HT-29 (cell line): ENCODE data around the gene CEP95. TPM values are rescaled to one million over a fixed set of nuclear protein-coding genes. Genes with fewer than 3 reads are reported as not detected.
"Not testable (repeated sequence)": the region's sequence is repeated elsewhere in the genome, so short reads cannot be mapped to it uniquely, and the experiment has no call there.

Source experiments
- DNase-seq: peaks from one replicate; pipeline ENCODE4 v3.0.0-alpha.2; 2015; ENCODE audit warnings: low spot score
- total RNA-seq: library from RNA; depleted of rRNA; stranded (reverse); fragments of >200 nt; shearing (Covaris generic); gene quantifications from 2 replicates; pipeline ENCODE4 v1.2.3, GENCODE V29; 2014; rRNA removed

The CEP95 gene
- 32.0 and 35.2 TPM in 2 replicates for total RNA-seq

GRCh38 chr17:64506576-64507412 is at the start of gene CEP95:
CEP95 (plus strand) TSS chr17:64506977; CDS start chr17:64507098, 121 bp downstream.
- DNase-seq: no peak

- DNase-seq: no peak
These were observed 49.6 kb upstream of the CEP95 start for GRCh38 chr17:64457156-64457555.

GRCh38 chr17:64458756-64459155 is 48.0 kb upstream of the CEP95 start:
- no peak for DNase-seq

- DNase-seq: peak; percentile 17
These were observed 47.5 kb upstream of the CEP95 start for GRCh38 chr17:64459284-64459747.

- DNase-seq: not testable (repeated sequence)
These were observed 47.0 kb upstream of the CEP95 start for GRCh38 chr17:64459818-64460217.

- no peak for DNase-seq
These were observed 45.8 kb upstream of the CEP95 start for GRCh38 chr17:64460955-64461354.

GRCh38 chr17:64461788-64462187 is 45.0 kb upstream of the CEP95 start:
- DNase-seq: no peak

GRCh38 chr17:64466019-64466735 is 40.6 kb upstream of the CEP95 start:
- DNase-seq: no peak

GRCh38 chr17:64466834-64467233 is 39.9 kb upstream of the CEP95 start:
- DNase-seq: not testable (repeated sequence)

GRCh38 chr17:64470625-64471024 is 36.2 kb upstream of the CEP95 start:
- no peak for DNase-seq

- no peak for DNase-seq
These were observed 35.3 kb upstream of the CEP95 start for GRCh38 chr17:64471440-64471839.

- DNase-seq: peak; percentile 11
These were observed 34.2 kb upstream of the CEP95 start for GRCh38 chr17:64472564-64472963.

GRCh38 chr17:64477849-64478248 is 28.9 kb upstream of the CEP95 start:
- DNase-seq: no peak

- DNase-seq: no peak
These were observed 25.8 kb upstream of the CEP95 start for GRCh38 chr17:64480951-64481350.

- DNase-seq: no peak
These were observed 22.4 kb upstream of the CEP95 start for GRCh38 chr17:64484380-64484779.

- DNase-seq: no peak
These were observed 18.5 kb upstream of the CEP95 start for GRCh38 chr17:64488301-64488700.

GRCh38 chr17:64491034-64491860 is 15.5 kb upstream of the CEP95 start:
- peak; percentile 63 for DNase-seq

- no peak for DNase-seq
These were observed 14.8 kb upstream of the CEP95 start for GRCh38 chr17:64491994-64492393.

GRCh38 chr17:64492481-64493109 is 14.2 kb upstream of the CEP95 start:
- peak; percentile 60 for DNase-seq

- no peak for DNase-seq
These were observed 12.7 kb upstream of the CEP95 start for GRCh38 chr17:64494121-64494520.

- not testable (repeated sequence) for DNase-seq
These were observed 11.5 kb upstream of the CEP95 start for GRCh38 chr17:64495300-64495699.
